ENCODE measurements around the gene NEO1.

NEO1 gene

GRCh38 chr15:73015493-73015892 lies 36.8 kb upstream of the NEO1 start:
- Histone ChIP-seq H3K79me2 (ENCODE audit: insufficient read depth, low read depth) (no peaks in the 10 kb centered on the region), H4K20me1 (ENCODE audit: insufficient read depth) (no peaks in the 10 kb centered on the region), H3K27me3 (ENCODE audit: insufficient read depth, low read depth) (no peaks in the 10 kb centered on the region), H3K27ac (no peak overlapping the region), H3K36me3 (ENCODE audit: insufficient read depth) (no peaks in the 10 kb centered on the region), H3K4me3 (IDR thresholded peaks at IDR 0.05; ENCODE audit: insufficient read depth, low read depth, low read length) (no peak overlapping the region), H3K9ac (no peak overlapping the region), H3K4me1 (ENCODE audit: low read depth, poor library complexity, severe bottlenecking) (no peaks in the 10 kb centered on the region), H3K4me2 (no peak overlapping the region), H2AFZ (ENCODE audit: low read depth) (no peak overlapping the region)
- TF ChIP-seq CTCF (conservative IDR thresholded peaks at IDR 0.05; ENCODE audit: low read depth, low read length), result no peak

GRCh38 chr15:73017987-73018386 lies 34.3 kb upstream of the NEO1 start:
- no peaks in the 10 kb centered on the region for H3K4me1 ChIP-seq (ENCODE audit: low read depth, poor library complexity, severe bottlenecking)
- no peak overlapping the region for H3K4me2 ChIP-seq
- no peak for TF ChIP-seq CTCF (conservative IDR thresholded peaks at IDR 0.05; ENCODE audit: low read depth, low read length)
- H3K4me3 ChIP-seq (IDR thresholded peaks at IDR 0.05; ENCODE audit: insufficient read depth, low read depth, low read length), result no peak overlapping the region
- H3K27ac ChIP-seq, result no peak overlapping the region
- H3K36me3 ChIP-seq (ENCODE audit: insufficient read depth), result no peaks in the 10 kb centered on the region
- H3K79me2 ChIP-seq (ENCODE audit: insufficient read depth, low read depth), result no peaks in the 10 kb centered on the region
- no peak overlapping the region for H3K9ac ChIP-seq
- no peak overlapping the region for H2AFZ ChIP-seq (ENCODE audit: low read depth)
- H4K20me1 ChIP-seq (ENCODE audit: insufficient read depth), result no peaks in the 10 kb centered on the region
- H3K27me3 ChIP-seq (ENCODE audit: insufficient read depth, low read depth), result no peaks in the 10 kb centered on the region

- TF ChIP-seq CTCF (conservative IDR thresholded peaks at IDR 0.05; ENCODE audit: low read depth, low read length), result no peak
- no peaks in the 10 kb centered on the region for H3K4me1 ChIP-seq (ENCODE audit: low read depth, poor library complexity, severe bottlenecking)
- no peak overlapping the region for H2AFZ ChIP-seq (ENCODE audit: low read depth)
- H4K20me1 ChIP-seq (ENCODE audit: insufficient read depth), result no peaks in the 10 kb centered on the region
- no peak overlapping the region for H3K4me3 ChIP-seq (IDR thresholded peaks at IDR 0.05; ENCODE audit: insufficient read depth, low read depth, low read length)
- no peak overlapping the region for H3K9ac ChIP-seq
- no peak overlapping the region for H3K27ac ChIP-seq
- H3K36me3 ChIP-seq (ENCODE audit: insufficient read depth), result no peaks in the 10 kb centered on the region
- no peaks in the 10 kb centered on the region for H3K27me3 ChIP-seq (ENCODE audit: insufficient read depth, low read depth)
- H3K4me2 ChIP-seq, result no peak overlapping the region
- H3K79me2 ChIP-seq (ENCODE audit: insufficient read depth, low read depth), result no peaks in the 10 kb centered on the region
These were observed 33.1 kb upstream of the NEO1 start for GRCh38 chr15:73019154-73019553.

GRCh38 chr15:73019601-73020146 lies 32.6 kb upstream of the NEO1 start:
- Histone ChIP-seq H4K20me1 (ENCODE audit: insufficient read depth) (no peaks in the 10 kb centered on the region), H3K4me3 (IDR thresholded peaks at IDR 0.05; ENCODE audit: insufficient read depth, low read depth, low read length) (no peak overlapping the region), H3K4me2 (no peak overlapping the region), H3K9ac (no peak overlapping the region), H3K79me2 (ENCODE audit: insufficient read depth, low read depth) (no peaks in the 10 kb centered on the region), H3K27me3 (ENCODE audit: insufficient read depth, low read depth) (no peaks in the 10 kb centered on the region), H3K36me3 (ENCODE audit: insufficient read depth) (no peaks in the 10 kb centered on the region), H3K27ac (no peak overlapping the region), H2AFZ (ENCODE audit: low read depth) (no peak overlapping the region), H3K4me1 (ENCODE audit: low read depth, poor library complexity, severe bottlenecking) (no peaks in the 10 kb centered on the region)
- no peak for TF ChIP-seq CTCF (conservative IDR thresholded peaks at IDR 0.05; ENCODE audit: low read depth, low read length)
